Testis (tissue), 3 donors: ENCODE results near the gene TSC22D1. TPM values are rescaled to one million over a fixed set of nuclear protein-coding genes. Genes with fewer than 3 reads are reported as not detected.

Source experiments
- DNase-seq: peaks from one replicate; pipeline ENCODE4 v3.0.0-alpha.2; 2019
- H3K27ac ChIP-seq, 2 donors: fragments of 200-600 bp; sonication (generic); one replicate each; pipeline ENCODE4 v1.5.1; 2019
- H3K27me3 ChIP-seq: fragments of 200-600 bp; sonication (generic); one replicate; pipeline ENCODE4 v1.5.1; 2019
- H3K36me3 ChIP-seq: fragments of 200-600 bp; sonication (generic); one replicate; pipeline ENCODE4 v1.5.1; 2017; ENCODE audit warnings: low read depth; ENCODE audit errors: missing control alignments
- H3K4me1 ChIP-seq: fragments of 200-600 bp; sonication (generic); one replicate; pipeline ENCODE4 v1.5.1; 2019
- H3K4me3 ChIP-seq, 2 donors: fragments of 200-600 bp; sonication (generic); one replicate each; pipeline ENCODE4 v1.5.1; 2017 to 2019
- H3K9me3 ChIP-seq: fragments of 200-600 bp; sonication (generic); one replicate; pipeline ENCODE4 v1.5.1; 2017
- CTCF ChIP-seq, 3 experiments: fragments of 450-650 bp in 2 of 3; fragments of 200-600 bp in 1 of 3; sonication (generic) in 1 of 3; IDR thresholded peaks; one replicate each; pipeline ENCODE4 v1.5.1; 2016 to 2019; ENCODE audit warnings: antibody characterized with exemption in 3 of 3, mild to moderate bottlenecking in 2 of 3, moderate library complexity in 1 of 3
- POLR2A ChIP-seq: fragments of 450-650 bp; IDR thresholded peaks from one replicate; pipeline ENCODE4 v1.6.1; 2017; ENCODE audit warnings: antibody characterized with exemption, mild to moderate bottlenecking, moderate library complexity
- WGBS, 2 donors: methylation state at CpG; one replicate each; pipeline ENCODE4 v1.1.5; 2018; 5-methylcytosine and 5-hydroxymethylcytosine counted together
- intact Hi-C: fragments of 100-400 bp; cut with DNase I; formaldehyde crosslinking; loops from one replicate; pipeline ENCODE4 v1.15.1; 2023; ENCODE audit warnings: low total_unique reads
- polyA plus RNA-seq: library from polyadenylated mRNA; stranded (reverse); fragments of 350-450 nt; fragmentation: Illumina TruSeq; extraction: RNeasy Lipid Tissue Mini Kit (QIAGEN cat#74804); gene quantifications from one replicate; pipeline ENCODE4 v1.2.3, GENCODE V29; 2014; ENCODE audit warnings: low read depth, low replicate concordance; ENCODE audit not compliant: insufficient read depth
- total RNA-seq, 2 donors: library from RNA; depleted of rRNA; stranded (reverse); fragments of >200 nt; gene quantifications; one replicate each; pipeline ENCODE4 v1.2.3, GENCODE V29; 2016

The TSC22D1 gene
- total and polyA plus RNA-seq, 3 donors from 2014 or later = 189 to 227 (median 193) TPM

GRCh38 chr13:44575035-44575434 is 1.1 kb downstream of the TSC22D1 start:
- peaks cover 15% of the 10 kb centered on the region for H3K4me1 ChIP-seq
- no peak for DNase-seq
- WGBS, 2 donors = 77 to 83% methylated on average over 1 of the region's 1 CpG
- peak overlapping the region in 1 of 2 donors; percentile 99 for H3K27ac ChIP-seq
- TF ChIP-seq CTCF (IDR thresholded peaks at IDR 0.05) (no peak), POLR2A (no peak)
- H3K4me3 ChIP-seq = peak overlapping the region in 1 of 2 donors; percentile 94
- H3K27me3 ChIP-seq = no peaks in the 10 kb centered on the region
- no peaks in the 10 kb centered on the region for H3K36me3 ChIP-seq
- H3K9me3 ChIP-seq = no peaks in the 10 kb centered on the region
- intact Hi-C loops = no loop called here

- H3K27ac ChIP-seq = no peak overlapping the region
- H3K9me3 ChIP-seq = no peaks in the 10 kb centered on the region
- no peak for DNase-seq
- intact Hi-C loops = no loop called here
- H3K27me3 ChIP-seq = no peaks in the 10 kb centered on the region
- 60 to 69% methylated on average over 1 of the region's 1 CpG for WGBS, 2 donors
- H3K4me3 ChIP-seq = no peak overlapping the region
- H3K4me1 ChIP-seq = peaks cover 15% of the 10 kb centered on the region
- no peak for TF ChIP-seq POLR2A
- TF ChIP-seq CTCF (IDR thresholded peaks at IDR 0.05) = no peak
- H3K36me3 ChIP-seq = no peaks in the 10 kb centered on the region
These were observed 1.7 kb downstream of the TSC22D1 start for GRCh38 chr13:44574466-44574855.

- TF ChIP-seq POLR2A (no peak), CTCF (IDR thresholded peaks at IDR 0.05) (peak in 2 of 3 experiments; percentile 19 to 20)
- DNase-seq = no peak
- no peaks in the 10 kb centered on the region for H3K36me3 ChIP-seq
- H3K9me3 ChIP-seq = no peaks in the 10 kb centered on the region
- no peak overlapping the region for H3K27ac ChIP-seq
- H3K4me3 ChIP-seq = no peak overlapping the region
- H3K27me3 ChIP-seq = no peaks in the 10 kb centered on the region
- intact Hi-C loops = no loop called here
- peaks cover 15% of the 10 kb centered on the region for H3K4me1 ChIP-seq
- WGBS, 2 donors = 74 to 82% methylated on average over 4 of the region's 4 CpGs
These were observed 2.2 kb downstream of the TSC22D1 start for GRCh38 chr13:44573790-44574465.

GRCh38 chr13:44573071-44573470 is 3.1 kb downstream of the TSC22D1 start:
- 85 to 86% methylated on average over 7 of the region's 7 CpGs for WGBS, 2 donors
- no peaks in the 10 kb centered on the region for H3K9me3 ChIP-seq
- no peak overlapping the region for H3K4me3 ChIP-seq

More at GRCh38 chr13:44573071-44573470, 3.1 kb downstream of the TSC22D1 start:
- Histone ChIP-seq H3K27ac (no peak overlapping the region), H3K27me3 (no peaks in the 10 kb centered on the region), H3K36me3 (no peaks in the 10 kb centered on the region), H3K4me1 (peaks cover 15% of the 10 kb centered on the region)
- TF ChIP-seq POLR2A (no peak), CTCF (IDR thresholded peaks at IDR 0.05) (no peak)
- no peak for DNase-seq
- intact Hi-C loops = no loop called here
